ENCODE data around the gene SLC6A5. TPM values are rescaled to one million over a fixed set of nuclear protein-coding genes. Genes with fewer than 3 reads are reported as not detected.

Gene SLC6A5
- total RNA-seq, 6 experiments from 2014 or later = not detected

- TF ChIP-seq, protein P1, sequence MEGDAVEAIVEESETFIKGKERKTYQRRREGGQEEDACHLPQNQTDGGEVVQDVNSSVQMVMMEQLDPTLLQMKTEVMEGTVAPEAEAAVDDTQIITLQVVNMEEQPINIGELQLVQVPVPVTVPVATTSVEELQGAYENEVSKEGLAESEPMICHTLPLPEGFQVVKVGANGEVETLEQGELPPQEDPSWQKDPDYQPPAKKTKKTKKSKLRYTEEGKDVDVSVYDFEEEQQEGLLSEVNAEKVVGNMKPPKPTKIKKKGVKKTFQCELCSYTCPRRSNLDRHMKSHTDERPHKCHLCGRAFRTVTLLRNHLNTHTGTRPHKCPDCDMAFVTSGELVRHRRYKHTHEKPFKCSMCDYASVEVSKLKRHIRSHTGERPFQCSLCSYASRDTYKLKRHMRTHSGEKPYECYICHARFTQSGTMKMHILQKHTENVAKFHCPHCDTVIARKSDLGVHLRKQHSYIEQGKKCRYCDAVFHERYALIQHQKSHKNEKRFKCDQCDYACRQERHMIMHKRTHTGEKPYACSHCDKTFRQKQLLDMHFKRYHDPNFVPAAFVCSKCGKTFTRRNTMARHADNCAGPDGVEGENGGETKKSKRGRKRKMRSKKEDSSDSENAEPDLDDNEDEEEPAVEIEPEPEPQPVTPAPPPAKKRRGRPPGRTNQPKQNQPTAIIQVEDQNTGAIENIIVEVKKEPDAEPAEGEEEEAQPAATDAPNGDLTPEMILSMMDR (IDR thresholded peaks at IDR 0.05) = no peak
- TF ChIP-seq POLR2A (IDR thresholded peaks at IDR 0.05) = no peak
- peaks cover 0 to 7% (median 0%) of the 10 kb centered on the region in 4 donors for H3K4me1 ChIP-seq
- ATAC-seq (no peak), DNase-seq (no peak)
- intact Hi-C loops (cut with DNase I) = loop anchor here in 1 of 2 donors (10.0 kb wide), 1 partner anchor 482 kb away; no protein-coding TSS in a partner anchor
- no peaks in the 10 kb centered on the region for H3K9me3 ChIP-seq
- no peaks in the 10 kb centered on the region for H3K27me3 ChIP-seq
- no peak overlapping the region for H3K27ac ChIP-seq
- no peaks in the 10 kb centered on the region for H3K36me3 ChIP-seq
- H3K4me3 ChIP-seq = no peak overlapping the region
- 27% methylated on average over 4 of the region's 5 CpGs for WGBS (ENCODE audit: insufficient coverage, low coverage, low lambda C conversion rate, missing lambda C conversion rate)
These were observed 17.5 kb downstream of the SLC6A5 start for GRCh38 chr11:20616920-20617319.

DNA sequence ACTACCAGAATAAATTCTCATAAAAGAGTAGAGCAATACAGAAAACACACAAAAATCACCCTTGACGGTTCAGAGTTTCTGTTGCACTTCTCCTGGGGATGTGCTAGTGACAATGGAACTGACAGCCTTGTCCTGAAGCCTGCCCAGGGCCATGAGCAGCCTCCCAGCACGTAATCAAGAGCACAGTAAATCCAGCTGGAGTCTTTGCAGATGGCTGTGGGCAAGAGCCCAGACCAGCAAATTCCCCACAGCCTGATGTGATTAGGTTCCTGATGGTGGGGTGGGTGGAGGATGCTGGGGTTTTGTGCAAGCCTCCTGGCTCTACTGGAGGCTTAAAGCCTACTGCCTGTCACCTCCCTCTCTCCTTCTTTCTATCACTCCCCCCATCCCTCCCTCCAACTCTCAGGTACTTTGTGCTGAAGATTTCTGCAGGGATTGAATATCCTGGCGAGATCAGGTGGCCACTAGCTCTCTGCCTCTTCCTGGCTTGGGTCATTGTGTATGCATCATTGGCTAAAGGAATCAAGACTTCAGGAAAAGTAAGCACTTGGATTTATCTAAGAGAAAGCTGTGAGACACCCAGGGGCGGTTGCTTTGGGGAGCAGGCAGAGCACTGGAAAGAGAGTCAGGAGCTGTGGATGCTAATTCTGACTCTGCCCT, 18.1 kb downstream of the SLC6A5 start:
- intact Hi-C loops (cut with DNase I) = loop anchor here in 1 of 2 donors (10.0 kb wide), 1 partner anchor 483 kb away; no protein-coding TSS in a partner anchor
- TF ChIP-seq, protein P1 (IDR thresholded peaks at IDR 0.05) = no peak
- TF ChIP-seq POLR2A (IDR thresholded peaks at IDR 0.05) = no peak
- no peak overlapping the region for H3K27ac ChIP-seq
- no peaks in the 10 kb centered on the region for H3K36me3 ChIP-seq
- ATAC-seq = no peak
- H3K27me3 ChIP-seq = no peaks in the 10 kb centered on the region
- DNase-seq = no peak
- WGBS (ENCODE audit: insufficient coverage, low coverage, low lambda C conversion rate, missing lambda C conversion rate) = 20% methylated on average over 4 of the region's 4 CpGs
- no peak overlapping the region for H3K4me3 ChIP-seq
- peaks cover 0 to 6% (median 0%) of the 10 kb centered on the region in 4 donors for H3K4me1 ChIP-seq
- H3K9me3 ChIP-seq = no peaks in the 10 kb centered on the region

DNA sequence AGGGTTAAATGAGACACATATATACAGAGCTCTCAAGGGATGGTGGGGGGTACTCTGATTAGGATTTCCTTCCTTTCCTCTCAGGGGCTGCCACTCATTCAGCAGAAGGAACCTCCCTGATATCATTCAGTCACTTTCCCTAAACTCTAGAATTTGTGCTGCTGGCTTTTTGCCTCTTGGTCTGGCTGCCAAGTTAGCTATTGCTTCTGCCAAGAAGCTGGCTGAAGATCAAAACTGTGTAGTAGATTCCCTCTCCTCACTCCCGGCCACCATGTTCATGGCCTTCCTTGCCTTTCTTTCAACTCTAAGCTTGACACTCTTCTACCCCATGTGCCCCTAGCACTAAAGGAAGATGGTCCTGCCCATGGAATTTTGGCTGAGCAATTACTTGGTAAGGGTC, 18.7 kb downstream of the SLC6A5 start:
- intact Hi-C loops (cut with DNase I) = loop anchor here in 1 of 2 donors (10.0 kb wide), 1 partner anchor 483 kb away; no protein-coding TSS in a partner anchor
- Histone ChIP-seq H3K36me3 (no peaks in the 10 kb centered on the region), H3K4me1 (peaks cover 0 to under 1% (median 0%) of the 10 kb centered on the region in 4 donors), H3K27me3 (no peaks in the 10 kb centered on the region), H3K4me3 (no peak overlapping the region), H3K27ac (no peak overlapping the region), H3K9me3 (no peaks in the 10 kb centered on the region)
- DNase-seq (peak in 1 of 3 donors; percentile 57), ATAC-seq (peak in 2 of 4 donors; percentile 33 to 74)
- WGBS (ENCODE audit: insufficient coverage, low coverage, low lambda C conversion rate, missing lambda C conversion rate) = 14% methylated on average over 1 of the region's 1 CpG
- no peak for TF ChIP-seq POLR2A (IDR thresholded peaks at IDR 0.05)
- TF ChIP-seq, protein P1 (IDR thresholded peaks at IDR 0.05) = no peak

GRCh38 chr11:20620988-20621387, 21.6 kb downstream of the SLC6A5 start:
- Histone ChIP-seq H3K9me3 (no peaks in the 10 kb centered on the region), H3K4me3 (no peak overlapping the region), H3K27me3 (no peaks in the 10 kb centered on the region), H3K36me3 (no peaks in the 10 kb centered on the region), H3K27ac (no peak overlapping the region), H3K4me1 (no peaks in the 10 kb centered on the region)
- DNase-seq = no peak
- 38% methylated on average over 2 of the region's 2 CpGs for WGBS (ENCODE audit: insufficient coverage, low coverage, low lambda C conversion rate, missing lambda C conversion rate)
- TF ChIP-seq, protein P1 (IDR thresholded peaks at IDR 0.05) = no peak
- TF ChIP-seq POLR2A (IDR thresholded peaks at IDR 0.05) = no peak
- no peak for ATAC-seq
- intact Hi-C loops (cut with DNase I) = no loop called here
